Liver (tissue), 9 donors: ENCODE data around the gene DNAJC22. TPM values are rescaled to one million over a fixed set of nuclear protein-coding genes. Genes with fewer than 3 reads are reported as not detected.
A peak's percentile ranks its signal among the peaks of the same experiment; 100 is the strongest.

Experiments
- DNase-seq: peaks from one replicate; pipeline ENCODE4 v3.0.0-alpha.2; 2017; ENCODE audit warnings: low spot score
- H3K27ac ChIP-seq, 2 donors: one replicate each; pipeline ENCODE4 v1.7.0; 2013; ENCODE audit warnings: inconsistent platforms in 2 of 2, low read length in 2 of 2, control low read depth in 1 of 2, low read depth in 1 of 2, mild to moderate bottlenecking in 1 of 2
- H3K27me3 ChIP-seq, 4 donors: one replicate each; pipeline versions ENCODE4 v1.6.1 to v1.7.0; 2013; ENCODE audit warnings: low read length in 3 of 4, inconsistent platforms in 1 of 4, mild to moderate bottlenecking in 1 of 4, moderate library complexity in 1 of 4; ENCODE audit not compliant: control insufficient read depth in 4 of 4, insufficient read depth in 4 of 4
- H3K36me3 ChIP-seq, 4 donors: one replicate each; pipeline versions ENCODE4 v1.6.1 to v1.7.0; 2013; ENCODE audit warnings: low read length in 3 of 4, mild to moderate bottlenecking in 3 of 4, low read depth in 1 of 4, moderate library complexity in 1 of 4; ENCODE audit not compliant: control insufficient read depth in 4 of 4, insufficient read depth in 3 of 4
- H3K4me1 ChIP-seq, 4 donors: one replicate each; pipeline versions ENCODE4 v1.6.1 to v1.7.0; 2013; ENCODE audit warnings: low read length in 3 of 4, mild to moderate bottlenecking in 3 of 4, moderate library complexity in 1 of 4; ENCODE audit not compliant: control insufficient read depth in 4 of 4, insufficient read depth in 4 of 4
- H3K4me3 ChIP-seq, 3 donors: one replicate each; pipeline versions ENCODE4 v1.6.1 to v1.7.0; 2013; ENCODE audit warnings: low read length in 3 of 3, control low read depth in 1 of 3, low read depth in 1 of 3, mild to moderate bottlenecking in 1 of 3
- H3K9ac ChIP-seq, 2 donors: one replicate each; pipeline ENCODE4 v1.7.0; 2013; ENCODE audit warnings: low read length in 2 of 2, mild to moderate bottlenecking in 2 of 2, moderate library complexity in 2 of 2, control low read depth in 1 of 2, low read depth in 1 of 2
- H3K9me3 ChIP-seq, 4 donors: one replicate each; pipeline versions ENCODE4 v1.6.1 to v1.7.0; 2013; ENCODE audit warnings: low read length in 3 of 4; ENCODE audit not compliant: control insufficient read depth in 4 of 4
- ATF3 ChIP-seq: IDR thresholded peaks from 2 replicates; pipeline ENCODE4 v1.6.1; 2016; ENCODE audit warnings: antibody characterized with exemption
- CTCF ChIP-seq: fragments of 150-350 bp; IDR thresholded peaks from 2 replicates; pipeline ENCODE4 v1.5.1; 2017; ENCODE audit warnings: improper control_type of control experiment, low read depth, low read length; ENCODE audit not compliant: missing input control
- FOXA1 ChIP-seq: IDR thresholded peaks from 2 replicates; pipeline ENCODE4 v1.6.1; 2016; ENCODE audit warnings: antibody characterized with exemption
- FOXA2 ChIP-seq: IDR thresholded peaks from 2 replicates; pipeline ENCODE4 v1.6.1; 2016; ENCODE audit warnings: antibody characterized with exemption
- GABPA ChIP-seq, 2 donors: IDR thresholded peaks in 1 of 2; conservative IDR thresholded peaks in 1 of 2; 2 replicates each; pipeline ENCODE4 v1.6.1; 2016; ENCODE audit warnings: antibody characterized with exemption in 2 of 2, mild to moderate bottlenecking in 1 of 2, moderate library complexity in 1 of 2
- HNF4A ChIP-seq, 2 donors: conservative IDR thresholded peaks; 2 replicates each; pipeline ENCODE4 v1.6.1; 2016; ENCODE audit warnings: antibody characterized with exemption in 2 of 2, mild to moderate bottlenecking in 2 of 2
- HNF4G ChIP-seq: IDR thresholded peaks from 2 replicates; pipeline ENCODE4 v1.6.1; 2016; ENCODE audit warnings: antibody characterized with exemption
- JUND ChIP-seq, 2 donors: IDR thresholded peaks; 2 replicates each; pipeline ENCODE4 v1.6.1; 2016; ENCODE audit warnings: antibody characterized with exemption in 2 of 2
- MAX ChIP-seq: IDR thresholded peaks from 2 replicates; pipeline ENCODE4 v1.6.1; 2016; ENCODE audit warnings: antibody characterized with exemption
- RAD21 ChIP-seq, 2 donors: IDR thresholded peaks; 2 replicates each; pipeline ENCODE4 v1.6.1; 2016; ENCODE audit warnings: antibody characterized with exemption in 2 of 2, mild to moderate bottlenecking in 2 of 2
- RXRA ChIP-seq, 2 donors: IDR thresholded peaks; 2 replicates each; pipeline ENCODE4 v1.6.1; 2017 to 2018; ENCODE audit warnings: antibody characterized with exemption in 2 of 2, mild to moderate bottlenecking in 1 of 2
- SP1 ChIP-seq: IDR thresholded peaks from 2 replicates; pipeline ENCODE4 v1.6.1; 2018; ENCODE audit warnings: antibody characterized with exemption, mild to moderate bottlenecking
- TAF1 ChIP-seq: conservative IDR thresholded peaks from 2 replicates; pipeline ENCODE4 v1.6.1; 2016; ENCODE audit warnings: antibody characterized with exemption, mild to moderate bottlenecking
- YY1 ChIP-seq: IDR thresholded peaks from 2 replicates; pipeline ENCODE4 v1.6.1; 2016; ENCODE audit warnings: antibody characterized with exemption, mild to moderate bottlenecking
- ZBTB33 ChIP-seq: IDR thresholded peaks from 2 replicates; pipeline ENCODE4 v1.6.1; 2016; ENCODE audit warnings: antibody characterized with exemption
- WGBS: extraction: QIAGEN DNeasy Blood & Tissue Kit; methylation state at CpG from one replicate; pipeline ENCODE4 v1.1.7; 2013; 5-methylcytosine and 5-hydroxymethylcytosine counted together
- polyA plus RNA-seq, 2 donors: library from polyadenylated mRNA; stranded (reverse) in 1 of 2; unstranded in 1 of 2; fragments of 200-250 nt in 1 of 2; fragments of >200 nt in 1 of 2; fragmentation: Nextera tagmentation in 1 of 2; extraction: Ambion mirVana in 1 of 2; gene quantifications; one replicate each; pipeline versions ENCODE4 v1.2.1 to v1.2.3, GENCODE V29; 2013 to 2015
- total RNA-seq, 2 donors: library from RNA; depleted of rRNA; stranded (reverse); fragments of >200 nt; gene quantifications; one replicate each; pipeline ENCODE4 v1.2.3, GENCODE V29; 2014
- donor health status: healthy.
- donor health status: healthy.
- donor health status: healthy.
- donor health status: healthy.
- donor health status: healthy.

DNAJC22 gene
- total and polyA plus RNA-seq, 4 donors = 16.6 to 49.4 (median 28.2) TPM

- DNase-seq = no peak
- H3K9me3 ChIP-seq = no peaks in the 10 kb centered on the region
- peaks cover 30 to 58% (median 44%) of the 10 kb centered on the region in 4 donors for H3K4me1 ChIP-seq
- 16% methylated on average over 15 of the region's 15 CpGs for WGBS
- H3K36me3 ChIP-seq = no peaks in the 10 kb centered on the region
- peak overlapping the region in 1 of 3 donors; percentile 67 for H3K4me3 ChIP-seq
- no peak overlapping the region for H3K9ac ChIP-seq
- no peak overlapping the region for H3K27ac ChIP-seq
- TF ChIP-seq MAX (no peak), RXRA (IDR thresholded peaks at IDR 0.05) (peak in 1 of 2 donors; percentile 20)
- H3K27me3 ChIP-seq = no peaks in the 10 kb centered on the region
These were observed 2.1 kb upstream of the DNAJC22 start for GRCh38 chr12:49344486-49345050.

GRCh38 chr12:49345051-49345824, 1.4 kb upstream of the DNAJC22 start:
- Histone ChIP-seq H3K4me3 (peak overlapping the region; percentile 21 to 67 (median 51)), H3K36me3 (no peaks in the 10 kb centered on the region), H3K4me1 (peaks cover 30 to 60% (median 46%) of the 10 kb centered on the region in 4 donors), H3K27ac (peak overlapping the region; percentile 40), H3K27me3 (no peaks in the 10 kb centered on the region), H3K9ac (no peak overlapping the region), H3K9me3 (no peaks in the 10 kb centered on the region)
- DNase-seq = no peak
- WGBS = 2% methylated on average over 70 of the region's 70 CpGs
- no peak for TF ChIP-seq RXRA (IDR thresholded peaks at IDR 0.05)
- TF ChIP-seq YY1 = peak; percentile 25
- no peak for TF ChIP-seq ATF3

- TF ChIP-seq FOXA2 (no peak), RXRA (IDR thresholded peaks at IDR 0.05) (no peak), GABPA (IDR thresholded peaks at IDR 0.05 in 1 of 2, conservative IDR thresholded peaks at IDR 0.05 in 1 of 2) (no peak), SP1 (no peak), TAF1 (no peak), ATF3 (no peak), HNF4A (conservative IDR thresholded peaks at IDR 0.05) (no peak), JUND (IDR thresholded peaks at IDR 0.05) (no peak), ZBTB33 (no peak), HNF4G (no peak), CTCF (no peak), RAD21 (IDR thresholded peaks at IDR 0.05) (no peak), FOXA1 (no peak), YY1 (no peak)
- no peak overlapping the region for H3K9ac ChIP-seq
- 2% methylated on average over 61 of the region's 61 CpGs for WGBS
- DNase-seq = no peak
- no peaks in the 10 kb centered on the region for H3K9me3 ChIP-seq
- H3K27ac ChIP-seq = peak overlapping the region in 1 of 2 donors; percentile 49
- peaks cover 31 to 60% (median 47%) of the 10 kb centered on the region in 4 donors for H3K4me1 ChIP-seq
- H3K27me3 ChIP-seq = no peaks in the 10 kb centered on the region
- H3K4me3 ChIP-seq = peak overlapping the region in 2 of 3 donors; percentile 51 to 67
- H3K36me3 ChIP-seq = peaks cover 0 to under 1% (median under 1%) of the 10 kb centered on the region in 4 donors
These were observed 646 bp upstream of the DNAJC22 start for GRCh38 chr12:49345825-49346658.
